ENCODE data around the gene SLC35E1. TPM values are rescaled to one million over a fixed set of nuclear protein-coding genes. Genes with fewer than 3 reads are reported as not detected.
A peak's percentile ranks its signal among the peaks of the same experiment; 100 is the strongest.
"Not testable (repeated sequence)": the region's sequence is repeated elsewhere in the genome, so short reads cannot be mapped to it uniquely, and the experiment has no call there.

Gene SLC35E1
- total RNA-seq, 6 donors from 2014 or later, result 48.5 to 60.8 (median 53.2) TPM

DNA sequence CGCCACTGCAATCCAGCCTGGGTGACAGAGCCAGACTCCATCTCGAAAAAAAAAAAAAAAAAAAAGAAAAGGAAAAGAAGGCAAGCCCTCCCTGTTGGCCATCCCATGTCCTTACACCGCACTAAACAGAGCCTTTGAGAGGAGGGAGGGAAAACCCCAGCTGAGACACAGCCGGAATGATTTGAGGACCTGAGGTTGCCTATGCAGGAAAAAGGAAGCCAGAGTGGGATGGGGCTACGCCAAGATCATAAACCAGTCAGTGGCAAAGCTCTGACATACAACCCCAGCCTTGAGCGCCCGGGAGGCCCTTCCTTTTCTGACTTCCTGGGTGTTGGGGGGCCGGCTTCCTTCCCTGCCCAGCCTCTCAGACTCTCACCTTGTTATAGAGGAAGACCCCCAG lies 17.4 kb downstream of the SLC35E1 start:
- no peak for ATAC-seq (ENCODE audit: low FRiP score in 2 of 2)
- no peak overlapping the region for H3K27ac ChIP-seq
- DNase-seq, result no peak
- no peaks in the 10 kb centered on the region for H3K27me3 ChIP-seq
- no peak for TF ChIP-seq EP300 (IDR thresholded peaks at IDR 0.05)
- TF ChIP-seq, protein P1, sequence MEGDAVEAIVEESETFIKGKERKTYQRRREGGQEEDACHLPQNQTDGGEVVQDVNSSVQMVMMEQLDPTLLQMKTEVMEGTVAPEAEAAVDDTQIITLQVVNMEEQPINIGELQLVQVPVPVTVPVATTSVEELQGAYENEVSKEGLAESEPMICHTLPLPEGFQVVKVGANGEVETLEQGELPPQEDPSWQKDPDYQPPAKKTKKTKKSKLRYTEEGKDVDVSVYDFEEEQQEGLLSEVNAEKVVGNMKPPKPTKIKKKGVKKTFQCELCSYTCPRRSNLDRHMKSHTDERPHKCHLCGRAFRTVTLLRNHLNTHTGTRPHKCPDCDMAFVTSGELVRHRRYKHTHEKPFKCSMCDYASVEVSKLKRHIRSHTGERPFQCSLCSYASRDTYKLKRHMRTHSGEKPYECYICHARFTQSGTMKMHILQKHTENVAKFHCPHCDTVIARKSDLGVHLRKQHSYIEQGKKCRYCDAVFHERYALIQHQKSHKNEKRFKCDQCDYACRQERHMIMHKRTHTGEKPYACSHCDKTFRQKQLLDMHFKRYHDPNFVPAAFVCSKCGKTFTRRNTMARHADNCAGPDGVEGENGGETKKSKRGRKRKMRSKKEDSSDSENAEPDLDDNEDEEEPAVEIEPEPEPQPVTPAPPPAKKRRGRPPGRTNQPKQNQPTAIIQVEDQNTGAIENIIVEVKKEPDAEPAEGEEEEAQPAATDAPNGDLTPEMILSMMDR (IDR thresholded peaks at IDR 0.05), result no peak
- no peak for TF ChIP-seq POLR2AphosphoS5 (IDR thresholded peaks at IDR 0.05)
- TF ChIP-seq POLR2A (IDR thresholded peaks at IDR 0.05), result no peak
- no peaks in the 10 kb centered on the region for H3K9me3 ChIP-seq
- H3K36me3 ChIP-seq, result peaks cover 8 to 62% (median 56%) of the 10 kb centered on the region in 4 donors
- no peak overlapping the region for H3K4me3 ChIP-seq
- WGBS, 2 donors, result 63 to 74% methylated on average over 8 of the region's 8 CpGs
- H3K4me1 ChIP-seq, result no peaks in the 10 kb centered on the region

DNA sequence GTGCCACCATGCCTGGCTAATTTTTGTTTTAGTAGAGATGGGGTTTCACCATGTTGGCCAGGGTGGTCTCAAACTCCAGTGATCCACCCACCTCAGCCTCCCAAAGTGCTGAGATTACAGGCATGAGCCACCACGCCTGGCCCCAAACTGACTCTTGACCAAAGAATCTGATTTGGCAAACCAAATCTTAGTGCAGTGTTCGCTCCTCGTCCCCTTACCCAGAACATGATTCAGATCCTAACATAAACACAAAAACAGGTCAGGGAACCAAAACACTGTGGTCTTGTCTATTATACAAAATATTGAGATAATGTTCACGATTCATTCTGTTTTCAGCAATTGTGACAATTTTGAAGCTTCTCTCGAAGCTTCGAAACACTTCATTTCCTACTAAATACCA lies 20.3 kb downstream of the SLC35E1 start:
- not testable (repeated sequence) for H3K27ac ChIP-seq; H3K27me3 ChIP-seq; H3K4me3 ChIP-seq; H3K9me3 ChIP-seq; ATAC-seq (ENCODE audit: low FRiP score in 2 of 2); DNase-seq; H3K4me1 ChIP-seq
- whole genome bisulfite sequencing, 2 donors, result 98 to 99% methylated on average over 6 of the region's 6 CpGs
- peaks cover 4 to 52% (median 47%) of the 10 kb centered on the region in 4 donors for H3K36me3 ChIP-seq

DNA sequence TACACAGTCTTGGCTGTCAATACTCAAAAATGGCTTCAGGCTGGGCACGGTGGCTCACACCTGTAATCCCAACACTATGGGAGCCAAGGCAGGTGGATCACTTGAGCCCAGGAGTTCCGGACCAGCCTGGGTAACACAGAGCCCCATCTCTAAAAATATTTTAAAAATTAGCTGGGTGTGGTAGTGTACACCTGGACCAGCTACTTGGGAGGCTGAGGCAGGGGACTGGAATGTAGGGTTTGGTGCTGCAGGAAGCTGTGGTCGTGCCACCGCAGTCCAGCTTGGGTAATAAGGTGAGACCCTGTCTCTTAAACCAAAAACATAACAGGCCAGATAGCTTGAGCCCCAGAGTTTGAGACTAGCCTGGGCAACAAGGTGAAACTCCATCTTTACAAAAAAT lies 23.3 kb downstream of the SLC35E1 start:
- Histone ChIP-seq H3K27ac (no peak overlapping the region), H3K9me3 (no peaks in the 10 kb centered on the region), H3K36me3 (peaks cover 2 to 25% (median 23%) of the 10 kb centered on the region in 4 donors), H3K27me3 (no peaks in the 10 kb centered on the region), H3K4me3 (no peak overlapping the region), H3K4me1 (peaks cover 0 to 17% (median 2%) of the 10 kb centered on the region in 4 donors)
- 81 to 100% methylated on average over 4 of the region's 4 CpGs for WGBS, 2 donors
- DNase-seq (no peak), ATAC-seq (ENCODE audit: low FRiP score in 2 of 2) (no peak)
- no peak for TF ChIP-seq EP300 (IDR thresholded peaks at IDR 0.05)
- TF ChIP-seq POLR2AphosphoS5 (IDR thresholded peaks at IDR 0.05), result no peak
- TF ChIP-seq POLR2A (IDR thresholded peaks at IDR 0.05), result no peak
- TF ChIP-seq, protein P1 (IDR thresholded peaks at IDR 0.05), result no peak

DNA sequence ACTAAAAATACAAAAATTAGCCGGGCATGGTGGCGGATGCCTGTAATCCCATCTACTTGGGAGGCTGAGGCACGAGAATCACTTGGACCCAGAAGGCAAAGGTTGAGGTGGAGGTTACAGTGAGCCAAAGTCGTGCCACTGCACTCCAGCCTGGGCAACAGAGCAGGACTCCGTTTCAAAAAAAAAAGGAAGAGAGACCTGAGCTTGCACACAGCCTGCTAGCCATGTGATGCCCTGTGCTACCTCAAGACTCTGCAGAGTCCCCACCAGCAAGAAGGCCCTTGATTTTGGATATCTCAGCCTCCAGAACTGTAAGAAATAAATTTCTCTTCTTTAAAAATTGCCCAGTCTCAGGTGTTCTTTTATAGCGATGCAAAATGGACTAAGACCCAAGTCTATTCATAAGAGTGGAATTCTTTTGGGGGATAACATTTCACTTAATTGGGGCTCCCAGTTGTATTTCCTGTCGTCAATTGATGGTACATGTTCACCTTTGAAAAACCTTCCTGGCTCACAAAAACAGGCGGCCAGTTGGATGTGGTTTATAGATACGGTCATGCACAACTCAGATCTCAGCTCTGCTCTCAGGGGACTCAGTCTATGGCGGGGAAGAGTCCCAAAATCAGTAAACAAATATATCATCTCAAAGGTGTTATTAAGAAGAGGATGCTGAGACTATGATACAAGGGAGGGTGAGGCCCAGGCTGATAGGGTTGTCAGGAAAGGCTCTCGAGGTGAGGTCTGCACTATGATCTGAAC lies 27.6 kb downstream of the SLC35E1 start:
- Histone ChIP-seq H3K4me3 (no peak overlapping the region), H3K9me3 (no peaks in the 10 kb centered on the region), H3K27me3 (no peaks in the 10 kb centered on the region), H3K27ac (no peak overlapping the region), H3K36me3 (peaks cover 0 to 10% (median 4%) of the 10 kb centered on the region in 4 donors), H3K4me1 (peaks cover 26 to 51% (median 31%) of the 10 kb centered on the region in 4 donors)
- ATAC-seq (ENCODE audit: low FRiP score in 2 of 2), result no peak
- TF ChIP-seq POLR2AphosphoS5 (IDR thresholded peaks at IDR 0.05) (no peak), EP300 (IDR thresholded peaks at IDR 0.05) (no peak), POLR2A (IDR thresholded peaks at IDR 0.05) (no peak)
- TF ChIP-seq, protein P1 (IDR thresholded peaks at IDR 0.05), result no peak
- WGBS, 2 donors, result 88 to 89% methylated on average over 11 of the region's 11 CpGs
- DNase-seq, result no peak

DNA sequence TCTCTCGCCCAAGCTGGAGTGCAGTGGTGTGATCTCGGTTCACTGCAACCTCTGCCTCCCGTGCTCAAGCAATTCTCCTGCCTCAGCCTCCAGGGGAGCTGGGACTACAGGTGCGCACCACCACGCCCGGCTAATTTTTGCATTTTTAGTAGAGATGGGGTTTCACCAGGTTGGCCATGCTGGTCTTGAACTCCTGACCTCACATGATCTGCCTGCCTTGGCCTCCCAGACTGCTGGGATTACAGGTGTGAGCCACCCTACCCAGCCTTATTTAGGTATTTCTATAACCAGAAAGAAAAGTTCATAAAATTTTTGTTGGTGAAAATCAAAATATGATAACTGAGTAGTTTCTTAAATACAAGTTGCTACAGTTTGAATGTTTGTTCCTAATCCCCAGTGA lies 28.5 kb downstream of the SLC35E1 start:
- DNase-seq, result not testable (repeated sequence)

More for the DNA sequence above, 28.5 kb downstream of the SLC35E1 start:
- 80 to 88% methylated on average over 6 of the region's 6 CpGs for WGBS, 2 donors
- H3K27ac ChIP-seq; H3K27me3 ChIP-seq; H3K9me3 ChIP-seq; ATAC-seq (ENCODE audit: low FRiP score in 2 of 2): not testable (repeated sequence)
- H3K4me3 ChIP-seq, result peak overlapping the region in 1 of 4 donors; percentile 89
- peaks cover 28 to 59% (median 34%) of the 10 kb centered on the region in 4 donors for H3K4me1 ChIP-seq
- peaks cover 0 to 15% (median 6%) of the 10 kb centered on the region in 4 donors for H3K36me3 ChIP-seq
